ENCODE measurements around the gene H19. TPM values are rescaled to one million over a fixed set of nuclear protein-coding genes. Genes with fewer than 3 reads are reported as not detected.

H19 gene
- total RNA-seq, result 36.1 and 37.5 TPM in 2 replicates

GRCh38 chr11:1997755-1998154, at the start of gene H19:
Gene H19, minus strand, starts transcription at chr11:1997842.

GRCh38 chr11:1946812-1947484, 50.7 kb downstream of the H19 start, which contains the start of gene MRPL23:
Gene MRPL23, plus strand, starts transcription at chr11:1947332. Its CDS starts 31 bp downstream, at chr11:1947363.

Other genes starting within 250 kb of the H19 start
- gene IFITM10, start 247.2 kb downstream of the H19 start, total RNA-seq, result under 0.01 TPM in 1 of 2 replicates, not detected in the other
- gene CTSD, start 233.9 kb downstream of the H19 start, total RNA-seq, result 133 and 142 TPM in 2 replicates
- 0.15 TPM in 1 of 2 replicates, not detected in the other for gene SYT8, start 162.9 kb downstream of the H19 start, total RNA-seq
- gene TNNI2, start 158.9 kb downstream of the H19 start, total RNA-seq, result not detected in 2 replicates
- 2.0 and 2.7 TPM in 2 replicates for gene LSP1, start 144.8 kb downstream of the H19 start, total RNA-seq
- gene PRR33, start 105.9 kb downstream of the H19 start, total RNA-seq, result not detected in 2 replicates
- not detected in 2 replicates for gene TNNT3, start 78.1 kb downstream of the H19 start, total RNA-seq
- 324 and 358 TPM in 2 replicates for gene MRPL23, start 50.5 kb downstream of the H19 start, total RNA-seq
- 19.8 and 21.6 TPM in 2 replicates for gene IGF2, start 141.5 kb upstream of the H19 start, total RNA-seq
- not detected in 2 replicates for gene INS, start 163.4 kb upstream of the H19 start, total RNA-seq
- 0.50 TPM in 1 of 2 replicates, not detected in the other for gene TH, start 174.0 kb upstream of the H19 start, total RNA-seq

Data from bronchus fibroblast of lung (primary cell).